H1 (cell line): ENCODE results near the gene RIPOR2. TPM values are rescaled to one million over a fixed set of nuclear protein-coding genes. Genes with fewer than 3 reads are reported as not detected.

Experiments used
- CTCF ChIA-PET: fragments of 300-600 bp; sonication (Branson Sonifier 250); formaldehyde crosslinking; loops from one replicate; lab custom pipeline; 2021; ENCODE audit not compliant: partially characterized antibody; lab: Charles Lee
- POLR2A ChIA-PET: fragments of 300-600 bp; sonication (Branson Sonifier 250); formaldehyde crosslinking; loops from one replicate; lab custom pipeline; 2021; ENCODE audit warnings: inconsistent platforms; ENCODE audit not compliant: partially characterized antibody; lab: Charles Lee
- DNase-seq, 2 experiments: peaks; one replicate each; pipeline versions ENCODE4 v3.0.0 to v3.0.0-alpha.2; 2010 to 2022; ENCODE audit warnings: low spot score in 2 of 2, low read depth in 1 of 2, mixed read lengths in 1 of 2
- FAIRE-seq: peaks from 2 replicates; lab custom pipeline; 2011; peaks lifted over from hg19 to GRCh38; lab: Jason Lieb, UNC
- H2AFZ ChIP-seq: 2 replicates; pipeline ENCODE4 v1.8.1; 2012; ENCODE audit warnings: low read length, inconsistent platforms
- H2AK5ac ChIP-seq: 2 replicates; pipeline ENCODE4 v1.6.1; 2013; ENCODE audit warnings: low read depth, low read length
- H2BK120ac ChIP-seq: replicated peaks from 2 replicates; pipeline ENCODE3; 2013; ENCODE audit warnings: low read depth, low read length, inconsistent platforms
- H2BK12ac ChIP-seq: 2 replicates; pipeline ENCODE4 v1.6.1; 2013; ENCODE audit warnings: low read depth, low read length
- H2BK15ac ChIP-seq: 2 replicates; pipeline ENCODE4 v1.6.1; 2013; ENCODE audit warnings: low read length
- H2BK20ac ChIP-seq: 2 replicates; pipeline ENCODE4 v1.6.1; 2013; ENCODE audit warnings: low read length
- H2BK5ac ChIP-seq: 2 replicates; pipeline ENCODE4 v1.6.1; 2013; ENCODE audit warnings: low read depth, low read length
- H3K14ac ChIP-seq: 2 replicates; pipeline ENCODE4 v1.6.1; 2013; ENCODE audit warnings: inconsistent platforms; ENCODE audit not compliant: insufficient read length
- H3K18ac ChIP-seq: 2 replicates; pipeline ENCODE4 v1.6.1; 2013; ENCODE audit warnings: low read length; ENCODE audit errors: extremely low read depth
- H3K23ac ChIP-seq: 2 replicates; pipeline ENCODE4 v1.6.1; 2013; ENCODE audit warnings: inconsistent platforms; ENCODE audit not compliant: insufficient read length
- H3K23me2 ChIP-seq: 2 replicates; pipeline ENCODE4 v1.6.1; 2013; ENCODE audit warnings: low read depth, low read length
- H3K27ac ChIP-seq: 2 replicates; pipeline ENCODE4 v1.6.1; 2011; ENCODE audit warnings: low read depth, low read length, inconsistent platforms
- H3K27me3 ChIP-seq, 4 experiments: replicated peaks in 1 of 4; 1 replicate in 1 of 4; 2 replicates in 3 of 4; pipeline versions ENCODE4 v1.6.1 to v1.8.1; 2011 to 2013; ENCODE audit warnings: low read length in 3 of 4, mild to moderate bottlenecking in 3 of 4, inconsistent platforms in 2 of 4, mixed read lengths in 2 of 4, moderate library complexity in 1 of 4; ENCODE audit not compliant: control insufficient read depth in 3 of 4, insufficient read depth in 3 of 4; ENCODE audit errors: extremely low read depth in 1 of 4
- H3K36me3 ChIP-seq, 4 experiments: 2 replicates each; pipeline versions ENCODE4 v1.6.1 to v1.8.1; 2011 to 2013; ENCODE audit warnings: mild to moderate bottlenecking in 4 of 4, low read length in 3 of 4, moderate library complexity in 2 of 4, control low read depth in 1 of 4, inconsistent platforms in 1 of 4; ENCODE audit not compliant: insufficient read depth in 4 of 4, control insufficient read depth in 2 of 4
- H3K4ac ChIP-seq: replicated peaks from 2 replicates; pipeline ENCODE3; 2013; ENCODE audit warnings: low read length, low read depth, mixed read lengths, inconsistent platforms; ENCODE audit not compliant: insufficient read length
- H3K4me1 ChIP-seq, 4 experiments: replicated peaks in 1 of 4; 1 replicate in 1 of 4; 2 replicates in 3 of 4; pipeline versions ENCODE4 v1.6.1 to v1.8.1; 2011 to 2013; ENCODE audit warnings: low read length in 3 of 4, inconsistent platforms in 2 of 4, mixed read lengths in 1 of 4; ENCODE audit not compliant: insufficient read depth in 4 of 4, control insufficient read depth in 3 of 4
- H3K4me2 ChIP-seq, 2 experiments: 2 replicates each; pipeline versions ENCODE4 v1.6.1 to v1.8.1; 2011 to 2013; ENCODE audit warnings: low read depth in 2 of 2, low read length in 2 of 2, control low read depth in 1 of 2, inconsistent platforms in 1 of 2, mild to moderate bottlenecking in 1 of 2; ENCODE audit not compliant: insufficient read depth in 1 of 2
- H3K4me3 ChIP-seq, 4 experiments: fragments of 200-600, 300-600 bp in 1 of 4; sonication (generic), shearing (Covaris generic), sonication (Bioruptor Twin) in 1 of 4; 2 replicates each; pipeline versions ENCODE4 v1.5.1 to v1.8.1; 2011 to 2016; ENCODE audit warnings: low read length in 4 of 4, low read depth in 3 of 4, control low read depth in 2 of 4, inconsistent platforms in 2 of 4, mild to moderate bottlenecking in 2 of 4, mixed read lengths in 1 of 4, moderate library complexity in 1 of 4; ENCODE audit not compliant: insufficient read depth in 2 of 4; ENCODE audit errors: extremely low read depth in 1 of 4
- H3K56ac ChIP-seq: replicated peaks from 2 replicates; pipeline ENCODE3; 2013; ENCODE audit warnings: low read depth, mild to moderate bottlenecking, mixed read lengths, low read length, inconsistent platforms; ENCODE audit not compliant: insufficient read length
- H3K79me1 ChIP-seq: 2 replicates; pipeline ENCODE4 v1.6.1; 2013; ENCODE audit warnings: low read depth, low read length, control low read depth
- H3K79me2 ChIP-seq, 2 experiments: 2 replicates each; pipeline versions ENCODE4 v1.6.1 to v1.8.1; 2012 to 2013; ENCODE audit warnings: low read length in 2 of 2, mild to moderate bottlenecking in 2 of 2, inconsistent platforms in 1 of 2; ENCODE audit not compliant: insufficient read depth in 2 of 2, control insufficient read depth in 1 of 2
- H3K9ac ChIP-seq, 4 experiments: replicated peaks in 1 of 4; 1 replicate in 1 of 4; 2 replicates in 3 of 4; pipeline versions ENCODE4 v1.6.1 to v1.8.1; 2011 to 2013; ENCODE audit warnings: low read depth in 3 of 4, low read length in 3 of 4, control low read depth in 2 of 4, mild to moderate bottlenecking in 2 of 4, moderate library complexity in 2 of 4, inconsistent platforms in 1 of 4; ENCODE audit errors: extremely low read depth in 1 of 4
- H3K9me3 ChIP-seq, 2 experiments: 2 replicates each; pipeline versions ENCODE4 v1.6.1 to v1.8.1; 2012 to 2013; ENCODE audit warnings: mild to moderate bottlenecking in 2 of 2, moderate library complexity in 2 of 2, control low read depth in 1 of 2, inconsistent platforms in 1 of 2, low read depth in 1 of 2, low read length in 1 of 2, mixed read lengths in 1 of 2; ENCODE audit not compliant: insufficient read depth in 2 of 2
- H4K20me1 ChIP-seq, 2 experiments: replicated peaks in 1 of 2; 2 replicates each; pipeline versions ENCODE3 to v1.8.1; 2011 to 2013; ENCODE audit warnings: inconsistent platforms in 2 of 2, low read length in 2 of 2, mild to moderate bottlenecking in 1 of 2; ENCODE audit not compliant: insufficient read depth in 2 of 2, control insufficient read depth in 1 of 2
- H4K5ac ChIP-seq: 2 replicates; pipeline ENCODE4 v1.6.1; 2013; ENCODE audit warnings: low read length, low read depth, mixed read lengths, inconsistent platforms; ENCODE audit not compliant: insufficient read length
- H4K8ac ChIP-seq: 2 replicates; pipeline ENCODE4 v1.8.0; 2013; ENCODE audit warnings: mild to moderate bottlenecking, moderate library complexity, low read length, inconsistent platforms; ENCODE audit not compliant: insufficient read depth; ENCODE audit errors: extremely low read depth
- H4K91ac ChIP-seq: replicated peaks from 2 replicates; pipeline ENCODE3; 2013; ENCODE audit warnings: low read length, mixed read lengths, inconsistent platforms; ENCODE audit not compliant: insufficient read length
- CBX8 ChIP-seq: fragments of 300-800, 300-1000 bp; sonication (generic); IDR thresholded peaks from 2 replicates; pipeline ENCODE4 v1.7.1; 2016; ENCODE audit warnings: low read depth, low read length, borderline replicate concordance
- CHD1 ChIP-seq: IDR thresholded peaks from 2 replicates; pipeline ENCODE4 v1.6.1; 2012; ENCODE audit warnings: low read depth, low read length, improper control_type of control experiment
- EP300 ChIP-seq, 2 experiments: IDR thresholded peaks; 1 replicate in 1 of 2; 2 replicates in 1 of 2; pipeline ENCODE4 v1.6.1; 2011 to 2012; ENCODE audit warnings: low read depth in 2 of 2, low read length in 2 of 2, mild to moderate bottlenecking in 2 of 2, borderline replicate concordance in 1 of 2, inconsistent platforms in 1 of 2, moderate library complexity in 1 of 2
- JUN ChIP-seq: IDR thresholded peaks from 2 replicates; pipeline ENCODE4 v1.6.1; 2011; ENCODE audit warnings: low read depth, mild to moderate bottlenecking, improper control_type of control experiment, low read length
- KDM1A ChIP-seq: fragments of 200-600, 300-600 bp; sonication (generic); IDR thresholded peaks from 2 replicates; pipeline ENCODE4 v1.7.1; 2016; ENCODE audit warnings: mild to moderate bottlenecking, low read length, borderline replicate concordance
- KDM5A ChIP-seq: fragments of 200-600 bp; IDR thresholded peaks from 2 replicates; pipeline ENCODE4 v1.7.1; 2012; ENCODE audit warnings: mild to moderate bottlenecking, low read length, inconsistent platforms, mixed read lengths
- MAFK ChIP-seq: IDR thresholded peaks from 2 replicates; pipeline ENCODE4 v1.6.1; 2012; ENCODE audit warnings: low read depth, mild to moderate bottlenecking, improper control_type of control experiment, low read length
- PHF8 ChIP-seq: fragments of 200-600 bp; sonication (generic); conservative IDR thresholded peaks from 2 replicates; pipeline ENCODE4 v1.7.1; 2012; ENCODE audit warnings: low read depth, mild to moderate bottlenecking, inconsistent platforms, low read length, moderate library complexity
- POLR2A ChIP-seq, 2 experiments: IDR thresholded peaks; 1 replicate in 1 of 2; 2 replicates in 1 of 2; pipeline ENCODE4 v1.6.1; 2011; ENCODE audit warnings: low read depth in 2 of 2, low read length in 2 of 2, mild to moderate bottlenecking in 2 of 2; ENCODE audit errors: control extremely low read depth in 1 of 2
- RBBP5 ChIP-seq: IDR thresholded peaks from 2 replicates; pipeline ENCODE4 v1.7.1; 2012; ENCODE audit warnings: low read depth, mild to moderate bottlenecking, inconsistent platforms, low read length, moderate library complexity, borderline replicate concordance
- WGBS, 2 experiments: shearing (Covaris generic) in 1 of 2; methylation state at CpG; one replicate each; pipeline versions ENCODE4 v1.1.6 to v1.1.7; 2013 to 2015; ENCODE audit warnings: low lambda C conversion rate in 2 of 2, mixed read lengths in 2 of 2, inconsistent platforms in 1 of 2, low coverage in 1 of 2, missing lambda C conversion rate in 1 of 2; ENCODE audit not compliant: insufficient replicate concordance in 2 of 2, insufficient coverage in 1 of 2, insufficient read length in 1 of 2; ENCODE audit errors: extremely low coverage in 1 of 2, missing lambda C conversion rate in 1 of 2; 5-methylcytosine and 5-hydroxymethylcytosine counted together
- polyA plus RNA-seq, 7 experiments: library from polyadenylated mRNA; depleted of rRNA in 3 of 7; stranded (reverse) in 5 of 7; unstranded in 2 of 7; fragments of >200 nt in 5 of 7; fragments of 200-250 nt in 2 of 7; gene quantifications; 1 replicate in 5 of 7; 2 replicates in 1 of 7; 4 replicates in 1 of 7; pipeline versions ENCODE4 v1.2.1 to v1.2.3, GENCODE V29; 2011 to 2013; ENCODE audit warnings: missing spikeins in 2 of 7, mixed read lengths in 2 of 7
- total RNA-seq: library from RNA; stranded (reverse); fragmentation: NEBNext Ultra II Directional; extraction: Animal tissue kit (Norgen Biotek cat#: 25700); gene quantifications from 2 replicates; pipeline ENCODE4 v1.2.1, GENCODE V29; 2021

The RIPOR2 gene
- total and polyA plus RNA-seq, 2 of the 8 experiments (the other 6 are each of a cell fraction or from before 2014, with no cell fraction given) = 16.7 to 45.6 TPM

- no peak overlapping the region for H2BK12ac ChIP-seq
- 0 out of 8 replicates have a peak, but pooled peaks cover 0 to under 1% (median 0%) of the 10 kb centered on the region in 4 experiments for H3K36me3 ChIP-seq
- no peak overlapping the region for H3K9ac ChIP-seq
- TF ChIP-seq MAFK (no peak), POLR2A (IDR thresholded peaks at IDR 0.05; ENCODE audit: control extremely low read depth in 1 of 2, low read depth in 2 of 2, low read length in 2 of 2) (no peak), RBBP5 (no peak), CBX8 (no peak), JUN (no peak), CHD1 (no peak), KDM5A (no peak), KDM1A (no peak), EP300 (IDR thresholded peaks at IDR 0.05; ENCODE audit: borderline replicate concordance in 1 of 2, low read depth in 2 of 2, low read length in 2 of 2) (no peak), PHF8 (no peak)
- no peak overlapping the region for H2BK120ac ChIP-seq
- no peak overlapping the region for H2BK20ac ChIP-seq
- no peaks in the 10 kb centered on the region for H3K79me1 ChIP-seq
- no peak overlapping the region for H3K18ac ChIP-seq
- 88% methylated on average over 4 of the region's 4 CpGs; no CpG with 5 or more reads in 1 of the 2 experiments for WGBS, 2 experiments
- no peak overlapping the region for H2BK15ac ChIP-seq
- no peaks in the 10 kb centered on the region for H3K4me1 ChIP-seq
- no peaks in the 10 kb centered on the region for H3K9me3 ChIP-seq
- no peak overlapping the region for H3K4me2 ChIP-seq
- no peak overlapping the region for H2BK5ac ChIP-seq
- DNase-seq = no peak
- H3K14ac ChIP-seq = no peak overlapping the region
- H4K91ac ChIP-seq = no peak overlapping the region
- H4K5ac ChIP-seq = no peak overlapping the region
- H4K8ac ChIP-seq = no peak overlapping the region
- no peak overlapping the region for H3K27ac ChIP-seq
- ChIA-PET POLR2A (no interaction called here), CTCF (interaction anchor here (0.7 to 1.6 kb wide), 3 partner anchors 9 to 39 kb away, joined by 3 to 5 read pairs (median 4); no protein-coding TSS in a partner anchor)
- no peaks in the 10 kb centered on the region for H3K27me3 ChIP-seq
- H3K4me3 ChIP-seq = no peak overlapping the region
- no peak for FAIRE-seq
- H3K79me2 ChIP-seq = no peaks in the 10 kb centered on the region
- H4K20me1 ChIP-seq = peaks cover 0 to 2% of the 10 kb centered on the region in 2 experiments
- H2AFZ ChIP-seq = no peak overlapping the region
- H3K56ac ChIP-seq = no peak overlapping the region
- H2AK5ac ChIP-seq = no peak overlapping the region
- no peak overlapping the region for H3K4ac ChIP-seq
- H3K23me2 ChIP-seq = no peaks in the 10 kb centered on the region
- no peak overlapping the region for H3K23ac ChIP-seq
These were observed 101.9 kb downstream of the RIPOR2 start for GRCh38 chr6:24833711-24834386.
